Measurements from ENCODE around the gene ATR.

DNA sequence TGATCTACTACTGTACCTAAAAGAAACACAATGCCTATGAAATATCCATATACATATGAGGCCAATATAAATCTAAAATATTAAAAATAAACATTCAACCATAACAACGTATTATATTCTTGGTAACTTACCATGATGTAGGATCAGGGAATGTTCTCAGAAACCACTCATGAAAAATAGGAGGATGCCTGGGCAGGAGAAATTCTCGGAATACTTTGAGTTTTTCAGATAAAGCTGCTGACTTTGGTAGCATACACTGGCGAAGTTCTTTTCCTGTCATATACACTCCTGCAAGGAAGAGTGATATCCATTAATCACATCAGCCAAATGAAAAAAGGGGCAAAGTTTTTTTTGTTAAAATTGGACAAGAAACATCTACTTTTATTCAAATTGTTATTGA lies 119.4 kb downstream of the ATR start:
- TF ChIP-seq, protein P1, sequence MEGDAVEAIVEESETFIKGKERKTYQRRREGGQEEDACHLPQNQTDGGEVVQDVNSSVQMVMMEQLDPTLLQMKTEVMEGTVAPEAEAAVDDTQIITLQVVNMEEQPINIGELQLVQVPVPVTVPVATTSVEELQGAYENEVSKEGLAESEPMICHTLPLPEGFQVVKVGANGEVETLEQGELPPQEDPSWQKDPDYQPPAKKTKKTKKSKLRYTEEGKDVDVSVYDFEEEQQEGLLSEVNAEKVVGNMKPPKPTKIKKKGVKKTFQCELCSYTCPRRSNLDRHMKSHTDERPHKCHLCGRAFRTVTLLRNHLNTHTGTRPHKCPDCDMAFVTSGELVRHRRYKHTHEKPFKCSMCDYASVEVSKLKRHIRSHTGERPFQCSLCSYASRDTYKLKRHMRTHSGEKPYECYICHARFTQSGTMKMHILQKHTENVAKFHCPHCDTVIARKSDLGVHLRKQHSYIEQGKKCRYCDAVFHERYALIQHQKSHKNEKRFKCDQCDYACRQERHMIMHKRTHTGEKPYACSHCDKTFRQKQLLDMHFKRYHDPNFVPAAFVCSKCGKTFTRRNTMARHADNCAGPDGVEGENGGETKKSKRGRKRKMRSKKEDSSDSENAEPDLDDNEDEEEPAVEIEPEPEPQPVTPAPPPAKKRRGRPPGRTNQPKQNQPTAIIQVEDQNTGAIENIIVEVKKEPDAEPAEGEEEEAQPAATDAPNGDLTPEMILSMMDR (IDR thresholded peaks at IDR 0.05), result no peak
- no peak for TF ChIP-seq POLR2A (IDR thresholded peaks at IDR 0.05)

All from testis (tissue), 2 donors.